ENCODE data around the gene FBXL5. TPM values are rescaled to one million over a fixed set of nuclear protein-coding genes. Genes with fewer than 3 reads are reported as not detected.
A peak's percentile ranks its signal among the peaks of the same experiment; 100 is the strongest.

FBXL5 gene
- total RNA-seq, 3 donors from 2014 or later = 44.8 to 104 (median 60.4) TPM

- H3K36me3 ChIP-seq (ENCODE audit: low read depth) = no peaks in the 10 kb centered on the region
- no peak for TF ChIP-seq CTCF (IDR thresholded peaks at IDR 0.05)
- ATAC-seq = peak; percentile 85
- intact Hi-C loops (cut with DNase I, micrococcal nuclease) = no loop called here
- H3K4me3 ChIP-seq = no peak overlapping the region
- H3K9me3 ChIP-seq = no peaks in the 10 kb centered on the region
- DNase-seq = peak in 1 of 3 donors; percentile 27
- no peaks in the 10 kb centered on the region for H3K4me1 ChIP-seq (ENCODE audit: low read depth)
These were observed 40.6 kb upstream of the FBXL5 start for GRCh38 chr4:15695729-15696128.

- H3K4me3 ChIP-seq = no peak overlapping the region
- H3K9me3 ChIP-seq = no peaks in the 10 kb centered on the region
- ATAC-seq = peak; percentile 12
- no peaks in the 10 kb centered on the region for H3K36me3 ChIP-seq (ENCODE audit: low read depth)
- no peak for TF ChIP-seq CTCF (IDR thresholded peaks at IDR 0.05)
- H3K4me1 ChIP-seq (ENCODE audit: low read depth) = no peaks in the 10 kb centered on the region
- intact Hi-C loops (cut with DNase I, micrococcal nuclease) = no loop called here
- no peak for DNase-seq
These were observed 40.1 kb upstream of the FBXL5 start for GRCh38 chr4:15695240-15695699.

- Histone ChIP-seq H3K4me3 (no peak overlapping the region), H3K9me3 (no peaks in the 10 kb centered on the region), H3K36me3 (ENCODE audit: low read depth) (no peaks in the 10 kb centered on the region), H3K4me1 (ENCODE audit: low read depth) (no peaks in the 10 kb centered on the region)
- TF ChIP-seq CTCF (IDR thresholded peaks at IDR 0.05) = no peak
- no peak for ATAC-seq
- no peak for DNase-seq
- intact Hi-C loops (cut with DNase I, micrococcal nuclease) = no loop called here
These were observed 39.3 kb upstream of the FBXL5 start for GRCh38 chr4:15694431-15694830.

- Histone ChIP-seq H3K4me3 (no peak overlapping the region), H3K4me1 (ENCODE audit: low read depth) (no peaks in the 10 kb centered on the region), H3K9me3 (no peaks in the 10 kb centered on the region), H3K36me3 (ENCODE audit: low read depth) (no peaks in the 10 kb centered on the region)
- DNase-seq (no peak), ATAC-seq (no peak)
- intact Hi-C loops (cut with DNase I, micrococcal nuclease) = no loop called here
- TF ChIP-seq CTCF (IDR thresholded peaks at IDR 0.05) = no peak
These were observed 37.4 kb upstream of the FBXL5 start for GRCh38 chr4:15692602-15693001.

GRCh38 chr4:15691346-15692135, 36.4 kb upstream of the FBXL5 start:
- TF ChIP-seq CTCF (IDR thresholded peaks at IDR 0.05) = no peak
- no peaks in the 10 kb centered on the region for H3K9me3 ChIP-seq
- no peak overlapping the region for H3K4me3 ChIP-seq
- H3K4me1 ChIP-seq (ENCODE audit: low read depth) = no peaks in the 10 kb centered on the region
- intact Hi-C loops (cut with DNase I, micrococcal nuclease) = no loop called here
- no peak for DNase-seq
- no peaks in the 10 kb centered on the region for H3K36me3 ChIP-seq (ENCODE audit: low read depth)
- peak; percentile 35 for ATAC-seq

All from mucosa of descending colon (tissue), 3 donors.